Hindlimb muscle (tissue), 1 donor: Measurements from ENCODE around the gene SLC25A38. TPM values are rescaled to one million over a fixed set of nuclear protein-coding genes. Genes with fewer than 3 reads are reported as not detected.
A peak's percentile ranks its signal among the peaks of the same experiment; 100 is the strongest.
"Not testable (repeated sequence)": the region's sequence is repeated elsewhere in the genome, so short reads cannot be mapped to it uniquely, and the experiment has no call there.

Experiments used
- DNase-seq: peaks from one replicate; pipeline ENCODE4 v3.0.0-alpha.2; 2013
- polyA plus RNA-seq: library from polyadenylated mRNA; unstranded; fragments of 120-200 nt; gene quantifications from one replicate; pipeline ENCODE4 v1.2.1, GENCODE V29; 2013; ENCODE audit not compliant: insufficient read length

SLC25A38 gene
- polyA plus RNA-seq, 1 donor: 18.2 TPM

DNA sequence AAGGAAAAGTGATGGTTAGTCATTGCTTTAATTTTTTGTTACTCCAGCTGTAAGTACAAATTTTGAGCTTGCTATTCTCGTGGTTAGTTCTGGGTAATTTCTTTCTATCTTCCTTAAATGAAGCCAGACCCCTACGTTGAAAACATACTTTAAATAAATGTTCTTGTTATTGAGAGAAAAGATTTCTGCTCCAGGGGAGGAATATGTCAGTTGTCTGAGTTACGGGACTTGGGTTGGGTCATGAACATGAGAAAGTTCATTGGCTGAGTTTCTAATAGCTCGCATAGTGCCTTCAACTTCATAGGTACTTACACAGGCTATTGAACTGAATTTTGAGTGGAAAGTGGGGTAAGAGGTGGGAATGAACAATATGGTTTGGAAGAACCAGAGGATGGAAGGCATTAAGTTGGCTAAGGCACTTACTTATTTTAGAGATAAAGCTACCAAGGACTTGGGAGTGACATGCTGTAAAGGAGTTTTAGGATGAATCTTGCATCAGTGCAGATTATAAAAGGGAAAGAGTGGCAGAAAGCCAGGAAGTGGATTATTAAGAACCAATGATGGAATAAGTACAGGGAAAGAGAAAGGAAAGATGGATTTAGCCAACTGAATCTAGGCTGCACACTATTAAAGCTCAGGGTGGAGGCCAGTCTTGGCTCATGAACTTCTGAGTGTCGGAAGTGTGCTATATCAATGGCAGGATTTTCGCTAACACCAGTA lies 24.8 kb downstream of the SLC25A38 start:
- no peak for DNase-seq

DNA sequence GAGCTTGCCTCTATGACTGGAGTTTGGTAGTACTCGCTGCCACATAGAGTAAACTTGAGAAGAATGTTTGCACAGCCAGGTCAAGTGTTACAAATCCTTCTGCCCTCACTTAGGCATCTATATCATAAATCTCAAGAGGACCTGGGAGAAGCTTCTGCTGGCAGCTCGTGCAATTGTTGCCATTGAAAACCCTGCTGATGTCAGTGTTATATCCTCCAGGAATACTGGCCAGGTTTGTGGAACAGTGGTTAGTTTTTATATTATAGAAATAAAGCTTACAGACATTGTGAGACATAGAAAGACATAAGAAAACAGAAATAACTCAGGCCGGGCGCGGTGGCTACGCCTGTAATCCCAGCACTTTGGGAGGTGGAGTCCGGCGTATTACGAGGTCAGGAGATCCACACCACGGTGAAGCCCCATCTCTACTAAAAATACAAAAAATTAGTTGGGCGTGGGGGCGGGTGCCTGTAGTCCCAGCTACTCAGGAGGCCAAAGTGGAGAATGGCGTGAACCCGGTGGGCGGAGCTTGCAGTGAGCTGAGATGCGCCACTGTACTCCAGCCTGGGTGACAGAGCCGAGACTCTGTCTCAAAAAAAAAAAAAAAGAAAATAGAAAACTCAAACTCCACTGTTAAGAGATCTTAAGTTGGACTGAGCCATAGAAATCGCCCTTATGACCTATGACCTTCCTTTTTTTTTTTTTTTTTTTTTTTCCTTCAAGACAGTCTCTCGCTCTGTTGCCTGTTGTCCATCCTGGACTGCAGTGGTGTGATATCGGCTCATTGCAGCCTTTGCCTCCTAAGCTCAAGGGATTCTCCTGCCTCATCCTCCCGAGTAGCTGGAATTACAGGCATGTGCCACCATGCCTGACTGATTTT lies 25.6 kb downstream of the SLC25A38 start:
- DNase-seq: no peak

DNA sequence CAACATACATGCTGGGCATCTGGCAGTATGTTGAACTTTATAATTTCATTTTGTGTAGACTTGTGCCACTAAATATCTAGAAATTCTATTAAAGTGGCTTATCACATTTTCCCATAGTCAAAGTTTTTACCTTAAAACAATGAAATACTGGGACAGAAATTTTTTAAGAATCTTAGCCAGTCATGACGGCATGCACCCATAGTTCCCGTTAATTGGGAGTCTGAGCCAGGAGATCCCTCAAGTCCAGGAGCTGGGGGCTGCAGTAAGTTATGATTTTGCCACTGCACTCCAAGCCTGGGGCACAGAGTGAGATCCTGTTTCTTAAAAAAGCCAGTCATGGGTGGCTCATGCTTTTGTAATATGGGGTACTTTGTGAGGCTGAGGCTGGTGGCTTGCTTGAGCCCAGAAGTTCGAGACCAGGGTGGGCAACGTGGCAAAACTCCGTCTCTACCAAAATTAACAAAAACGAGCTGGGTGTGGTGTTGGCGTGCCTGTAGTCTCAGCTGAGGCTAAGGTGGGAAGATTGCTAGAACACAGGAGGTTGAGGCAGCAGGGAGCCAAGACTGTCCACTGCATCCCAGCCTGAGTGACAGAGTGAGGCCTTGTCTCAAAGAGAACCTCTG lies 26.5 kb downstream of the SLC25A38 start:
- no peak for DNase-seq

DNA sequence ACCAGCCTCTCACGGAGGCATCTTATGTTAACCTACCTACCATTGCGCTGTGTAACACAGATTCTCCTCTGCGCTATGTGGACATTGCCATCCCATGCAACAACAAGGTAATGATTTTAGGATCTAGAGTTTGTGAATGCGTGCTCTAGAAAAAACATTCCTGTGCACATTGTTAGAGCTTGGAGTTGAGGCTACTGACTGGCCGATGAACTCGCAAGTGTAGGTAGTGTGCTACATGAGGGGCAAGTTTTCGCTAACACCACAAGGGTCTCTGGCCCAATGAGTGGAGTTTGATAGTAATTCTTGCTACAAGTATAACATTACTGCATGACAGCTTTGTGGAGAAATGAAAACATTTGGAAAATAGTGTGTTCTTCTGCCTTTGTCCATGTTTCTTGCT lies 27.7 kb downstream of the SLC25A38 start:
- no peak for DNase-seq

DNA sequence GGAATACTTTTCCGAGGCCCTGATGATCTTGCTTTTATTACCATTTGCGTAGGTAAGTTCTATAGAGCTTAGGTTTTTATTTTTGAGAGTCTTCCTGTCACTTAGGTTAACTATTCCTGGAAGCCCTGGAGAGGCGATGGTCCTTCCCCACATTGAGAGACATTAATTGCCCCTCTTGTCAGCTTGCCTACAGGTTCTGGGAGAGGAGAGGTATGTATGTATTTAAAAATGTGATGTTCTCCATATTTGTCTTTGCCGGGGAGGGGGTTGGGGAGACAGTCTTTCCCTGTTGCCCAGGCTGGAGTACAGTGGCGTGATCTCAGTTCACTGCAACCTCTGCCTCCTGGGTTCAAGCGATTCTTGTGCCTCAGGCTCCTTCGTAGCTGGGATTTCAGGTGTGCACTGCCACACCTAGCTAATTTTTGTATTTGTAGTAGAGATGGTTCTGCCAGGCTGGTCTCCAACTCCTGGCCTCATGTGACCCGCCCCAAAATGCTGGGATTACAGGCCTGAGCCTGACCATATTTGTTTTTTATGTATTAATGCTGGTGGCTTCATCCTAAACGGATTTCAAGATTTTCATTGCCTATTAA lies 29.6 kb downstream of the SLC25A38 start:
- DNase-seq: no peak

DNA sequence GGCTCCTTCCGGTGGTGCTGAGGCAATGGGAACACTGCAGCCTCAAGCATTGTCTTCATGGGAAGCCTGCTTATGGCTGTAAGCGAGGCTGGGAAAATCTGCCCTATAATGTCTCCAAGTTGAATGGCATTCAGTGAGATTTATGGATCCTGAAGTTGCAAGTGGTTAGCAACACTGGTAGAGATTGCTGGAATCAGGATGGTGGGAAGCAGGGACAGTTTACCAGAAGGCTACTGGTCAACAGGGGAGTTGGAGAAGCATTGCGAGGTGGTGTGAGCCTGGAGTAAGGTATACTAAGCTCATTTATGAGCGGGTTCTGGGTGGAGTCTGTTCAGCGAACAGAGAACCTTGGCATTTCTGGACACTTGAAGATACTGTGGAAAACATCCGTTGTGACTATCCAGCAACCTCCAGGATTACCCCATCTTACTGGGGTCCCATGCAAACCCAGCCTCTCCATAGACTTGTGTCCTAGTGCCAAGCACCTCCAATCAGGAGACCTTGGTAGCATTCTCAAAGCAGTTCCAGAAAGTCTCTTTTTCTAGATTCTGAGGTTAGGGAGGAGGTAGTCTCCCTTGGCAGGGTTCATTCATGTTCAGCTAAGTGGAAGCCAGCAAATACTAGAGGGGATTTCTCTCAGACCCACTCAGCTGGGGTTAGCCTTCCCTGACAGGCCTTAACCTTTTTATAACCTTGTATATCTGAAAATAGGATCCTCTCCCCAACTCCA lies 30.7 kb downstream of the SLC25A38 start:
- no peak for DNase-seq

DNA sequence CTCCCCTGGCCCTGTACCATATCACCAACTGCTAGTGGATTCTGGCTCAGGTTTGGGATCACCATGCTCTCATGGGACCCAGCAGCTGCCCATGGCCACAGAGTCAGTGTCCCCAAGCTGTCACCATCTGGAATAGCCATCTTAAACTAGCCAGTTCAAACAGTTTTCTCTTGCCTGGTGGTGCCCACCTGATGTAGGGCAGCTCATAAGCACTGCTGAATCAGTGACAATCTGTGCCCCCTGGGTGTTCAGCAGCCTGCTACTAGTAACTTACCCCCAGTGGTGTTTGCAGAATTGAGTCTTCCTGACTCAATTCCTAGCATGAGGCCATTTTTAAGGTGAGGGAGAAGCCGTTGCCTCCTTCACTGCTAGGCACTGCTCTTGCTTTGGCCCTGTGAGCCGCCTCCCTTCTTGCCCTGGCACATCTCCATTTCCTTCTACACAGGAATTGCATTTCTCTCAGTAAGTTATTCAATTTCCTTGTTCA lies 31.3 kb downstream of the SLC25A38 start:
- no peak for DNase-seq

DNA sequence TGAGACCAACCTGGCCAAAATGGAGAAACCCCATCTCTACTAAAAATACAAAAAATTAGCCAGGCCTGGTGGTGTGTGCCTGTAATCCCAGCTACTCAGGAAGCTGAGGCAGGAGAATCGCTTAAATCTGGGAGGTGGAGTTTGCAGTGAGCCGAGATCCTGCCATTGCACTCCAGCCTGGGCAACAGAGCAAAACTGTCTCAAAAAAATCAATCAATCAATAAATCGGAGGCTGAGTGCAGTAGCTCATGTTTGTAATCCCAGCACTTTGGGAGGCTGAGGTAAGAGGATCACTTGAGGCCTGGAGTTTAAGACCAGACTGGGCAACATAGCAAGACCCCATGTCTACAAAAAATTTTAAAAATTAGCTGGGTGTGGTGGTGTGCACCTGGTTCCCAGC lies 32.1 kb downstream of the SLC25A38 start:
- DNase-seq: not testable (repeated sequence)

DNA sequence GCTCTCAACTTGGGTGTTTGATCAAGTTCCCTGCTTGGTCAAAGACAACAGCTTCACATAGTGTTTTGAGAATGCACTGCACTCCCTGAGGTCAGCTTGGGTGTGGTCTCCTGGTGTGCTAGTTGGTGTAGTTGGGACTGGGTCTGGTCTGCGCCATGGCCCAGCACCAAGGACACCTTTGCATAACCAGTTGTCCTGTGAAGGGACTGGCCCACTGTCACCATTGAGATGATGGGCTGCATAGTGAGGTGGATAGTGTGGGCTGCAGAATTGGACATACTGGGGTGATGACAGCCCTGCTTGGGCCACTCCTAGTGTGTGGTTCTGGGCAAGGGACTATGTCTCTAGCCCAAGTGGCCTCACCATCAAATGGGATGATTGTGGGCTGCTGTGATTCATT lies 32.8 kb downstream of the SLC25A38 start:
- DNase-seq: no peak

DNA sequence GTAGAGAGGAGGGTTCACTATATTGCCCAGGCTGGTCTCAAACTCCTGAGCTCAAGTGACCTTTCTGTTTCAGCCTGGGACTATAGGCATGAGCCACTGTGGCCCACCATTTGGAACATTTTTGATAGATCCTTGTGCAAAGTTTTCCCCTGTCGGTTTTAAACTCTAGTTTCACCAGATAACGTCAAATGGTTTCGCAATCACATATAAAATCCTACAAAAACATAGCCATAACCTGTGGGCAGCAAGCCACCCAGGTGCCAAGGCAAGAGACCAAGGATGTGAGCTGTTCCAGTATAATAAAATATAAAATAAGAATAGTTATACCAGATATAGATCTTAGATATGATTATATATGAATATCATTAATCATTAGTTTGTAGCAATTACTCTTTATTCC lies 33.8 kb downstream of the SLC25A38 start:
- not testable (repeated sequence) for DNase-seq

DNA sequence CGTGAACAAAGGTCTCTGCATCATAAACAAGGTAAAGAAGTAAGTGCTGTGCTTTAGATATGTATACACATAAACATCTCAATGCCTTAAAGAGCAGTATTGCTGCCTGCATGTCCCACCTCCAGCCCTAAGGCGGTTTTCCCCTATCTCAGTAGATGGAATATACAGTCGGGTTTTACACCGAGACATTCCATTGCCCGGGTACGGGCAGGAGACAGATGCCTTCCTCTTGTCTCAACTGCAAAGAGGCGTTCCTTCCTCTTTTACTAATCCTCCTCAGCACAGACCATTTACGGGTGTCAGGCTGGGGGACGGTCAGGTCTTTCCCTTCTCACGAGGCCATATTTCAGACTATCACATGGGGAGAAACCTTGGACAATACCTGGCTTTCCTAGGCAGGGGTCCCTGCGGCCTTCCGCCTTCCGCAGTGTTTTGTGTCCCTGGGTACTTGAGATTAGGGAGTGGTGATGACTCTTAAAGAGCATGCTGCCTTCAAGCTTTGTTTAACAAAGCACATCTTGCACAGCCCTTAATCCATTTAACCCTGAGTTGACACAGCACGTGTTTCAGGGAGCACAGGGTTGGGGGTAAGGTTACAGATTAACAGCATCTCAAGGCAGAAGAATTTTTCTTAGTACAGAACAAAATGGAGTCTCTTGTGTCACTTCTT lies 35.5 kb downstream of the SLC25A38 start:
- DNase-seq: not testable (repeated sequence)

DNA sequence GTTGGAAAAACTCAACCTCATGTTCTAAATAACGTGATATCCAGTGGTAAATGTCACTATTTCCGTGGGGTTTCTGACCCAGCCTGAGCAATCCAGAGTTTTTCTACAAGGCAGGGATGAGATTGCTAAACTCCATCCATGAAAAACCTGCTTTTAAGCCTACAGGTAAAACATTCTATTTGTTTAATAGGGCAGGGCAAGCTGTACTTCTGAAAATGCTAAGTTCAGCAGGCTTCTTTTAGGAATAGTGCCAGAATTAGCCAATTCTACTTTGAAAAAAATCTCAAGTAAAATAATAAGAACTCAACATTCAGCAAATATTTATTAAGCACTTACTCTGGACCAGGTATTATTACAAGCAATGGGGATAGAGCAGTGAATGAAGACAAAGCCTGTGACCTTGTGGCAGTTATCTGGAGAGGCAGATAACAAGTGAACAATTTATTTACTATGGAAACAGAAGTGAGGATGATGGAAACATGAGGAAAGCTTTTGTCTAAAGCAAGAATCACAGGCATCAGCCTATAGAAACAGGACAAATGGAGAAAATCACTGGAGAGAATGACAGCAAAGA lies 36.7 kb downstream of the SLC25A38 start:
- no peak for DNase-seq

DNA sequence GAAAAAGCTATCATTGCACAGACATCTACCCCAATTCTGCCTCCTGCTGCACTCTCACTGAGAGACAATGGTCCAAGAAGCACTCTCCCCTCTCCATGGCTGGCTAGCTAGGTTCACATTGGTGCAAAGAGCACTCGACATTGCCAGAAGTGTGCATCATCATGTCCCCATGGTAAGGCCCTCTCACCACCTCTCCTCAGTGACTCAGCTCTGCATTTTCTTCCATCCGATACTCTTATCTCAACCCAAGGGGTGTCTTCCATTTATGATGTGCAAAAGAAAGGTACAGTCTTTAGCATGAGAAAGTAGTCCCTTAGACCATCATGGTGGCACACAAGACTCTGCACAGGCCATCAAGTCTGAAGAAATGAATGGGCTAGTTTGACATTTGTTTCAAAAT lies 37.4 kb downstream of the SLC25A38 start:
- DNase-seq: no peak

DNA sequence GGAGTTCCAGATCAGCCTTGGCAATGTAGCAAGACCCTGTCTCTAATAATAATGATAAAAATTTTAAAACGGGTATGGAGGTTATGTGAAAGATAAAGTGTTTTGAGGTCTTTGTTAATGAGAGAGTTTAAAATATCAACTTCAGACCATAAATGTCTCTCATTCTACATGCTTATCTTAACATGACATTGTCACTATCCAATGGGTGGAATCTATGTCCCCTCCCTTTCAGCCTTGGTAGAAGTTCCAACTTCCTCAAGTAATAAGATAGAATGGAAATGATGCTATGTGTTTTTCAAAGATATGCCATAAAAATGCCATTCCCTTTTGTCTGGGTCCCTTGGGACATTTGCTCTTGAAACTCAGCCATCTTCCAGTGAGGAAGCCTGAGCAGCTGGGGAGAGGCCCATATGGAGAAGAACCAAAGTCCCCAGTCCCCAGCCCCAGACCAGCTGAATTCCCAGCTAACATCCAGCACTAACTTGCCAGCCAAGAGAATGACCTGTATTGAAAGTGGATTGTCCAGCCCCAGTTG lies 40.3 kb downstream of the SLC25A38 start:
- DNase-seq: no peak

DNA sequence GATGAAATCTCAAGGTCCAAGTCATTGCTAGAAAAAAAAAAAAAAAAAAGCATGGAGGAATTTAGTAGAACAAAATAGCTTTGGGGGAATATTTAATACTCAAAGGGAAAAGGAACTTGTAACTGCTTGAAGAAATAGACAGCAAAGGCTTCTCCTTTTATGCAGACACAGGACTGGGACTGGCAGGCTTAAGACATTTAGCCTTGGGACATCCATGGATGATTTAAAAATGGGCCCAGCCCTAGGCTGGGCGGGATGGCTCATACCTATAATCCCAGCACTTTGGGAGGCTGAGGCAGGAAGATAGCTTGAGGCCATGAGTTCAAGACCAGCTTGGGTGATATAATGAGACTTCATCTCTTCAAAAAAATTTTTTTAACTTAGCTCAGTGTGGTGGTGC lies 43.1 kb downstream of the SLC25A38 start:
- DNase-seq: no peak

DNA sequence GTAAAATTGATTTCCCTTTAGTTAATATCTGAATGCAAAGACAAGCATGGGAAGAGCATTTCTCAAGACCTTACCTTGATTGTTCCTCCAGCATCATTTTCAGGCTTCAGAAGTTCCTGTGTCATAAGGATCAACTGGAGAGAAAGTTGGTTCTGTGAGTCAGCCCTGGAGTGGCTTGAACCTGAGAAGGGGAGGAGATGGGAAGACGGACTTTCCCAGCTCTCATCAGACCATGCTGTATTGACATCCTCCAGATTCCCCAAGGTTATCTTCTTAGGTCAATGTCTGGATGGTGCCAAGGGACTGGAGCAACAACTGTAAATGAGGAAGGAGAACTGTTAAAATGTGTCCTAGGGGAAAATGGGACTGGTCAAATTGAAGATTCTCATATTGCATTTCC lies 44.3 kb downstream of the SLC25A38 start:
- DNase-seq: no peak

DNA sequence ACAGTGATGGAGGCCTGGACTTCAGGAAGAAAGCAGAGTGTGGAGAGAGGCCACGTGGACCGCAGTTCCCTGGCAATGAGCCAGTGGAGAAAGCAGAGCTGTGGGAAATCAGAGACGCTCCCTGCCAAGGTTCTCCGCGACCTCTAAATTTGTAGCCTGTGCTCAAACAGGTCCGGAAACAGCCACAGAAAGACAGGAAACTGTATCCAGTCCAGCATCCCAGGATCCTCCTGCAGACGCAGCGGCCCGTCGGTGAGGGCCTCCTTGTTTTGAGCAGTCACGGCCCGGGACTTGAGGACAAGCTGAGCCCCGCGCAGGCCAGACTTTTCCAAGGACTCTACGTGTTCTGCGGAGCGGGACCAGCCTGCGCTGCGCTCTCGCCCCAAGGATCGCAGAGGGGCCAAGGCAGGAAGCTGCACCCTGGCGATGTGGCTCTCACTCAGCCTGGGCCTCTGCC lies 45.6 kb downstream of the SLC25A38 start:
- peak; percentile 14 for DNase-seq

DNA sequence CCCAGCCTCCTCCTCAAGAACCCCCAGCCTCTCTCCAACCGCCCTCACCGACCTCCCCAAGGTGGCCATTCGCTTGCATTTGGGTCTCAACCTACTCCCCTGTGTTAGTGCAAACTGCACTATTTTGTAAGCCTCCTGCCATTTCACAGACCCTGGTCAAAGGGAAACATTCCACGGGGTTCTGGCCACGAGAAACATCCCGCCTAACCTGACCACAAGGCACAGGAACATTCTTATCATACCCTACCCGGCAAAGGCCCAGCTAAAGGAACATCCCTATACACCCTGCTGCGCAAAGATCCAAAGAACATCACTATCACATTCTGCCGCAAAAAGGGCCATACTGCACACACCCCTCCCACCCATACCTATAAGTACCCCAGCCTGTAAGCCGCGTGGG lies 46.3 kb downstream of the SLC25A38 start:
- no peak for DNase-seq

DNA sequence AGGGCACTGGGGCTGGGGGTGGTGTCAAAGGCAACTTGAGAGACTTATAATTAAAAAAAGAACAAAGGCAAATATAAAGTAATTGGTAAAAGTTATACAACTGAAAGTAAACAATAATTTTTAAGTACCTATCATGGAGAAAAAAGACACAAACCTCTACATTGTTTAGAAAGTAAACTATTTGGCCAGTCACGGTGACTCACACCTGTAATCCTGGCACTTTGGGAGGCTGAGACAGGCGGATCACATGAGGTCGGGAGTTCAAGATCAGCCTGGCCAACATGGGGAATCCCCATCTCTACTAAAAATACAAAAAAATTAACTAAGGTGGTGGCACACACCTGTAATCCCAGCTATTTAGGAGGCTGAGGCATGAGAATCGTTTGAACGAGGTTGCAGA lies 49.2 kb downstream of the SLC25A38 start:
- no peak for DNase-seq

DNA sequence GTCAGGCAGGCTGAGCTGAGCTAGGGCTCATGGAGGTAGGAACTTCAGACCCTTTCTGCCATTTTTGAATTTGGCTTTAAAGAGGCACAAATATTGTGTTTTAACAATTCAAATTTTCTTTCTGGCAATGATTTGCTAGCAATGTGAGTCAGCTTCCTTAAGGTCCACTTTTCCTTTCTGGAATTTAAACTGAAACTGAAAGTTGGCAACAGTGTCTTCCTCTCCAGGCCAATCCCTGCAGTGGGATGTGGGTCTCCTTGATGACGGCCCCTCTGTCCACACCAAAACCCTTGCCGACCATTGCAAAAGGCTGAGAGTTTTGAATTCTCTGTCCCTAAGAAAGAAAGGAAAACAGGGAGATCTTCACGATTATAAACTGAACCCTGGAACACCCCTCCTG lies 50.5 kb downstream of the SLC25A38 start:
- peak; percentile 29 for DNase-seq

DNA sequence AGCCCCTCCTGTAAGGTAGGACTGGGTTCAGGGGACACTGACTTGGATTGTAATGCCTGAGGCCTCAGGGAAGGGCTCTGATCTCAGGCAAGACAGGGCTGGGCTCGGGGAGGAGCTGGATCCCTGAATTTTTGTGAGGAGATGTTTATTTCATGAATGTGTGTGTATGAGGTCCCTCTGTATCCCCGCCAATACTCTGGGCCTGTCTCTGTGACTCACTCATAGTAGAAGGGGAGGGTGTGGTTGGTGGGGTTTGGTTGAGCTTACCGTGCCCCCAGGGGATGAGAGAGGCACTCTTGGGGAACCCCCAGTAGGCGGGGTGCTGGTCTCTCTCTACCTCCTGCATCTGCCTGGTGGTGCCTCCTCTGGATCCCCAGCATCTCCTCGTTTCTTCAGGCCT lies 51.4 kb downstream of the SLC25A38 start:
- no peak for DNase-seq
